ENCODE data around the gene CHST4. TPM values are rescaled to one million over a fixed set of nuclear protein-coding genes. Genes with fewer than 3 reads are reported as not detected.

The CHST4 gene
- total and polyA plus RNA-seq, 9 of the 15 experiments (the other 6 are each of a cell fraction or from before 2014, with no cell fraction given): 0.07 TPM; not detected in 8

- TF ChIP-seq, protein P1, sequence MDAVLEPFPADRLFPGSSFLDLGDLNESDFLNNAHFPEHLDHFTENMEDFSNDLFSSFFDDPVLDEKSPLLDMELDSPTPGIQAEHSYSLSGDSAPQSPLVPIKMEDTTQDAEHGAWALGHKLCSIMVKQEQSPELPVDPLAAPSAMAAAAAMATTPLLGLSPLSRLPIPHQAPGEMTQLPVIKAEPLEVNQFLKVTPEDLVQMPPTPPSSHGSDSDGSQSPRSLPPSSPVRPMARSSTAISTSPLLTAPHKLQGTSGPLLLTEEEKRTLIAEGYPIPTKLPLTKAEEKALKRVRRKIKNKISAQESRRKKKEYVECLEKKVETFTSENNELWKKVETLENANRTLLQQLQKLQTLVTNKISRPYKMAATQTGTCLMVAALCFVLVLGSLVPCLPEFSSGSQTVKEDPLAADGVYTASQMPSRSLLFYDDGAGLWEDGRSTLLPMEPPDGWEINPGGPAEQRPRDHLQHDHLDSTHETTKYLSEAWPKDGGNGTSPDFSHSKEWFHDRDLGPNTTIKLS (IDR thresholded peaks at IDR 0.05; ENCODE audit: borderline replicate concordance, low read depth): no peak
- TF ChIP-seq GABPB2 (CRISPR knock-in tag; conservative IDR thresholded peaks at IDR 0.05) (no peak), RBM14 (IDR thresholded peaks at IDR 0.05; ENCODE audit: borderline replicate concordance, insufficient read depth, low read depth, low read length) (no peak), CBX8 (IDR thresholded peaks at IDR 0.05; ENCODE audit: borderline replicate concordance, extremely low read depth, low read depth, low read length, poor library complexity, severe bottlenecking) (no peak), ZNF778 (CRISPR knock-in tag; IDR thresholded peaks at IDR 0.05) (no peak), DACH1 (IDR thresholded peaks at IDR 0.05; ENCODE audit: partially characterized antibody) (no peak), NR2C1 (IDR thresholded peaks at IDR 0.05) (peak; percentile 74), NR2C1 (tag; IDR thresholded peaks at IDR 0.05) (peak; percentile 71), BACH1 (tag; IDR thresholded peaks at IDR 0.05) (no peak; the same call in 1 of the 2 replicates), ZC3H4 (CRISPR knock-in tag; IDR thresholded peaks at IDR 0.05; ENCODE audit: borderline replicate concordance) (no peak), ELK3 (CRISPR knock-in tag; IDR thresholded peaks at IDR 0.05) (no peak), CREB3 (tag; conservative IDR thresholded peaks at IDR 0.05; ENCODE audit: low read depth) (no peak), SMC3 (conservative IDR thresholded peaks at IDR 0.05; ENCODE audit: insufficient read depth, low read depth, low read length) (no peak), ZEB2 (IDR thresholded peaks at IDR 0.05) (no peak), ZNF280B (CRISPR knock-in tag; IDR thresholded peaks at IDR 0.05) (no peak)
- TF ChIP-seq, protein P2, sequence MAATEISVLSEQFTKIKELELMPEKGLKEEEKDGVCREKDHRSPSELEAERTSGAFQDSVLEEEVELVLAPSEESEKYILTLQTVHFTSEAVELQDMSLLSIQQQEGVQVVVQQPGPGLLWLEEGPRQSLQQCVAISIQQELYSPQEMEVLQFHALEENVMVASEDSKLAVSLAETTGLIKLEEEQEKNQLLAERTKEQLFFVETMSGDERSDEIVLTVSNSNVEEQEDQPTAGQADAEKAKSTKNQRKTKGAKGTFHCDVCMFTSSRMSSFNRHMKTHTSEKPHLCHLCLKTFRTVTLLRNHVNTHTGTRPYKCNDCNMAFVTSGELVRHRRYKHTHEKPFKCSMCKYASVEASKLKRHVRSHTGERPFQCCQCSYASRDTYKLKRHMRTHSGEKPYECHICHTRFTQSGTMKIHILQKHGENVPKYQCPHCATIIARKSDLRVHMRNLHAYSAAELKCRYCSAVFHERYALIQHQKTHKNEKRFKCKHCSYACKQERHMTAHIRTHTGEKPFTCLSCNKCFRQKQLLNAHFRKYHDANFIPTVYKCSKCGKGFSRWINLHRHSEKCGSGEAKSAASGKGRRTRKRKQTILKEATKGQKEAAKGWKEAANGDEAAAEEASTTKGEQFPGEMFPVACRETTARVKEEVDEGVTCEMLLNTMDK (IDR thresholded peaks at IDR 0.05; ENCODE audit: borderline replicate concordance, insufficient read depth, low read depth, low read length, poor library complexity, severe bottlenecking): no peak
- TF ChIP-seq, protein P3, sequence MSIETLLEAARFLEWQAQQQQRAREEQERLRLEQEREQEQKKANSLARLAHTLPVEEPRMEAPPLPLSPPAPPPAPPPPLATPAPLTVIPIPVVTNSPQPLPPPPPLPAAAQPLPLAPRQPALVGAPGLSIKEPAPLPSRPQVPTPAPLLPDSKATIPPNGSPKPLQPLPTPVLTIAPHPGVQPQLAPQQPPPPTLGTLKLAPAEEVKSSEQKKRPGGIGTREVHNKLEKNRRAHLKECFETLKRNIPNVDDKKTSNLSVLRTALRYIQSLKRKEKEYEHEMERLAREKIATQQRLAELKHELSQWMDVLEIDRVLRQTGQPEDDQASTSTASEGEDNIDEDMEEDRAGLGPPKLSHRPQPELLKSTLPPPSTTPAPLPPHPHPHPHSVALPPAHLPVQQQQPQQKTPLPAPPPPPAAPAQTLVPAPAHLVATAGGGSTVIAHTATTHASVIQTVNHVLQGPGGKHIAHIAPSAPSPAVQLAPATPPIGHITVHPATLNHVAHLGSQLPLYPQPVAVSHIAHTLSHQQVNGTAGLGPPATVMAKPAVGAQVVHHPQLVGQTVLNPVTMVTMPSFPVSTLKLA (conservative IDR thresholded peaks at IDR 0.05): peak; percentile 53 to 78; a peak in 2 of 4 replicates
Measured at GRCh38 chr16:71484006-71484893, 42.0 kb upstream of the CHST4 start (continued).

Measured in K562 (cell line).